Sigmoid colon (tissue), 7 donors: ENCODE measurements around the gene TPPP3. TPM values are rescaled to one million over a fixed set of nuclear protein-coding genes. Genes with fewer than 3 reads are reported as not detected.

Source experiments
- DNase-seq: peaks from one replicate; pipeline ENCODE4 v3.0.0-alpha.2; 2019
- H3K27ac ChIP-seq, 4 donors: fragments of 200-600 bp; sonication (generic); one replicate each; pipeline ENCODE4 v1.5.1; 2016 to 2019; ENCODE audit warnings: mild to moderate bottlenecking in 1 of 4
- H3K27me3 ChIP-seq, 3 donors: fragments of 200-600 bp; sonication (generic); one replicate each; pipeline ENCODE4 v1.5.1; 2019; ENCODE audit warnings: mild to moderate bottlenecking in 1 of 3
- H3K36me3 ChIP-seq, 4 donors: fragments of 200-600 bp; sonication (generic); one replicate each; pipeline ENCODE4 v1.5.1; 2016 to 2019
- H3K4me1 ChIP-seq, 4 donors: fragments of 200-600 bp; sonication (generic); one replicate each; pipeline ENCODE4 v1.5.1; 2017 to 2019
- H3K4me3 ChIP-seq, 4 donors: fragments of 200-600 bp; sonication (generic); one replicate each; pipeline ENCODE4 v1.5.1; 2017 to 2019; ENCODE audit warnings: mild to moderate bottlenecking in 2 of 4, moderate library complexity in 1 of 4
- H3K9me3 ChIP-seq, 4 donors: fragments of 200-600 bp in 3 of 4; sonication (generic) in 3 of 4; one replicate each; pipeline versions ENCODE4 v1.5.1 to v1.6.1; 2013 to 2019
- EP300 ChIP-seq, 4 donors: sonication (generic); formaldehyde crosslinking; IDR thresholded peaks; one replicate each; pipeline ENCODE4 v1.6.1; 2017; ENCODE audit warnings: antibody characterized with exemption in 4 of 4
- POLR2A ChIP-seq, 2 donors: fragments of 450-650 bp; IDR thresholded peaks; one replicate each; pipeline ENCODE4 v1.6.1; 2016; ENCODE audit warnings: antibody characterized with exemption in 2 of 2, mild to moderate bottlenecking in 2 of 2, moderate library complexity in 2 of 2
- POLR2AphosphoS5 ChIP-seq, 4 donors: sonication (generic); formaldehyde crosslinking; IDR thresholded peaks; one replicate each; pipeline ENCODE4 v1.6.1; 2017; ENCODE audit warnings: antibody characterized with exemption in 4 of 4
- WGBS, 2 donors: extraction: QIAGEN DNeasy Blood & Tissue Kit; methylation state at CpG; one replicate each; pipeline ENCODE4 v1.1.7; 2013; 5-methylcytosine and 5-hydroxymethylcytosine counted together
- intact Hi-C: fragments of 100-400 bp; cut with DNase I; formaldehyde crosslinking; loops from one replicate; pipeline ENCODE4 v1.15.1; 2023
- polyA plus RNA-seq, 3 donors: library from polyadenylated mRNA; stranded (reverse); fragments of 200-250 nt; gene quantifications; one replicate each; pipeline ENCODE4 v1.2.3, GENCODE V29; 2013
- total RNA-seq, 4 donors: library from RNA; depleted of rRNA; stranded (reverse); fragments of >200 nt; gene quantifications; one replicate each; pipeline ENCODE4 v1.1.0, GENCODE V29; 2016
- TF ChIP-seq, protein P1 (sequence below), 4 experiments: fragments of 450-650 bp in 3 of 4; fragments of 200-600 bp in 1 of 4; IDR thresholded peaks; one replicate each; pipeline ENCODE4 v1.5.1; 2016 to 2019; ENCODE audit warnings: antibody characterized with exemption in 4 of 4, mild to moderate bottlenecking in 3 of 4, moderate library complexity in 2 of 4
- donor health status: healthy with polysubstance abuse.
- donor health status: Bipolar disorder and iron deficiency.
- donor health status: healthy.

The TPPP3 gene
- total and polyA plus RNA-seq, 7 donors, result 2.4 to 27.4 (median 13.6) TPM

- Histone ChIP-seq H3K36me3 (no peaks in the 10 kb centered on the region), H3K9me3 (no peaks in the 10 kb centered on the region), H3K27ac (no peak overlapping the region), H3K4me3 (no peak overlapping the region), H3K27me3 (peaks cover 0 to 33% (median 13%) of the 10 kb centered on the region in 3 donors), H3K4me1 (peaks cover 0 to 28% (median 24%) of the 10 kb centered on the region in 4 donors)
- DNase-seq, result no peak
- TF ChIP-seq POLR2AphosphoS5 (IDR thresholded peaks at IDR 0.05), result no peak
- TF ChIP-seq EP300 (IDR thresholded peaks at IDR 0.05), result no peak
- no peak for TF ChIP-seq POLR2A (IDR thresholded peaks at IDR 0.05)
- TF ChIP-seq, protein P1, sequence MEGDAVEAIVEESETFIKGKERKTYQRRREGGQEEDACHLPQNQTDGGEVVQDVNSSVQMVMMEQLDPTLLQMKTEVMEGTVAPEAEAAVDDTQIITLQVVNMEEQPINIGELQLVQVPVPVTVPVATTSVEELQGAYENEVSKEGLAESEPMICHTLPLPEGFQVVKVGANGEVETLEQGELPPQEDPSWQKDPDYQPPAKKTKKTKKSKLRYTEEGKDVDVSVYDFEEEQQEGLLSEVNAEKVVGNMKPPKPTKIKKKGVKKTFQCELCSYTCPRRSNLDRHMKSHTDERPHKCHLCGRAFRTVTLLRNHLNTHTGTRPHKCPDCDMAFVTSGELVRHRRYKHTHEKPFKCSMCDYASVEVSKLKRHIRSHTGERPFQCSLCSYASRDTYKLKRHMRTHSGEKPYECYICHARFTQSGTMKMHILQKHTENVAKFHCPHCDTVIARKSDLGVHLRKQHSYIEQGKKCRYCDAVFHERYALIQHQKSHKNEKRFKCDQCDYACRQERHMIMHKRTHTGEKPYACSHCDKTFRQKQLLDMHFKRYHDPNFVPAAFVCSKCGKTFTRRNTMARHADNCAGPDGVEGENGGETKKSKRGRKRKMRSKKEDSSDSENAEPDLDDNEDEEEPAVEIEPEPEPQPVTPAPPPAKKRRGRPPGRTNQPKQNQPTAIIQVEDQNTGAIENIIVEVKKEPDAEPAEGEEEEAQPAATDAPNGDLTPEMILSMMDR (IDR thresholded peaks at IDR 0.05), result no peak
- WGBS, 2 donors, result 89 to 91% methylated on average over 2 of the region's 2 CpGs
- intact Hi-C loops, result no loop called here
Measured at GRCh38 chr16:67388591-67388990, 4.7 kb downstream of the TPPP3 start.

DNA sequence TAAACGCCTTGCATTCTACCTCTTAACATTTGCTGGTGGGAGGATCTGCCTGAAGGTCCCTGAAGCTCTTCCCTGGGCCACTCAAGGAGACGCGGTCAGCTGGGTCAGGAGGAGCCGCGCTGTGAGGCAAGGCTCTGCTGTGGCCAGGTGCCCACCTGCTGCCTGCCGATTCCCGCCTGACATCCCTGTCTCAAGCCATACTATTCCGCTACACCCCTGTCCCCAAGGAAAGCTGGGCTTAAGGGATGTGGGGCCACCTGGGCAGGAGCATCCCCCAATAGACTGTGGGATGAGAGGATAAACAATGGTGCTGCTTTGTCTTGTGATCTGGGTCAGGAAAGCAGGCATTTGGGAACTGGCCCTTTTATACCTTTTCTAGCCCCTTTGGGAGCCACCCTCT is 5.1 kb downstream of the TPPP3 start:
- Histone ChIP-seq H3K36me3 (no peaks in the 10 kb centered on the region), H3K9me3 (no peaks in the 10 kb centered on the region), H3K4me1 (peaks cover 0 to 25% (median 20%) of the 10 kb centered on the region in 4 donors), H3K27ac (no peak overlapping the region), H3K27me3 (peaks cover 0 to 29% (median 11%) of the 10 kb centered on the region in 3 donors), H3K4me3 (no peak overlapping the region)
- WGBS, 2 donors, result 93 to 96% methylated on average over 8 of the region's 8 CpGs
- TF ChIP-seq POLR2AphosphoS5 (IDR thresholded peaks at IDR 0.05) (no peak), POLR2A (IDR thresholded peaks at IDR 0.05) (no peak), EP300 (IDR thresholded peaks at IDR 0.05) (no peak)
- TF ChIP-seq, protein P1 (IDR thresholded peaks at IDR 0.05), result no peak
- DNase-seq, result no peak
- intact Hi-C loops, result no loop called here

GRCh38 chr16:67387479-67388079 is 5.7 kb downstream of the TPPP3 start:
- Histone ChIP-seq H3K36me3 (no peaks in the 10 kb centered on the region), H3K4me1 (peaks cover 0 to 19% (median 14%) of the 10 kb centered on the region in 4 donors), H3K27ac (no peak overlapping the region), H3K27me3 (peaks cover 0 to 22% (median 11%) of the 10 kb centered on the region in 3 donors), H3K9me3 (no peaks in the 10 kb centered on the region), H3K4me3 (no peak overlapping the region)
- intact Hi-C loops, result no loop called here
- no peak for DNase-seq
- WGBS, 2 donors, result 90 to 91% methylated on average over 8 of the region's 8 CpGs
- no peak for TF ChIP-seq POLR2A (IDR thresholded peaks at IDR 0.05)
- TF ChIP-seq, protein P1 (IDR thresholded peaks at IDR 0.05), result no peak
- TF ChIP-seq POLR2AphosphoS5 (IDR thresholded peaks at IDR 0.05), result no peak
- TF ChIP-seq EP300 (IDR thresholded peaks at IDR 0.05), result no peak

- intact Hi-C loops, result no loop called here
- H3K36me3 ChIP-seq, result no peaks in the 10 kb centered on the region
- H3K27me3 ChIP-seq, result peaks cover 0 to 16% (median 7%) of the 10 kb centered on the region in 3 donors
- 95 to 98% methylated on average over 5 of the region's 5 CpGs for WGBS, 2 donors
- H3K4me3 ChIP-seq, result no peak overlapping the region
- H3K4me1 ChIP-seq, result peaks cover 0 to 13% (median 10%) of the 10 kb centered on the region in 4 donors
- no peak overlapping the region for H3K27ac ChIP-seq
- TF ChIP-seq POLR2AphosphoS5 (IDR thresholded peaks at IDR 0.05) (no peak), EP300 (IDR thresholded peaks at IDR 0.05) (no peak), POLR2A (IDR thresholded peaks at IDR 0.05) (no peak)
- TF ChIP-seq, protein P1 (IDR thresholded peaks at IDR 0.05), result no peak
- no peaks in the 10 kb centered on the region for H3K9me3 ChIP-seq
- no peak for DNase-seq
Measured at GRCh38 chr16:67386861-67387455, 6.3 kb downstream of the TPPP3 start.
